Activated B cell treated with CpG ODN at 0.5 μM for 24 hours (primary cell): Measurements from ENCODE around the gene LEPROT. TPM values are rescaled to one million over a fixed set of nuclear protein-coding genes. Genes with fewer than 3 reads are reported as not detected.

Experiments
- ATAC-seq: fragments of 200-7000 bp; cut with Tn5 transposase; one replicate; pipeline ENCODE4 v1.10.0; 2021; ENCODE audit warnings: low read depth, mild to moderate bottlenecking, moderate library complexity
- CTCF ChIA-PET: fragments of 350-600 bp; sonication (Branson Sonifier 250); formaldehyde crosslinking; loops from one replicate; lab custom pipeline; 2021; ENCODE audit warnings: antibody characterized with exemption; lab: Charles Lee
- POLR2A ChIA-PET: fragments of 350-600 bp; sonication (Branson Sonifier 250); formaldehyde crosslinking; loops from one replicate; lab custom pipeline; 2021; ENCODE audit warnings: antibody characterized with exemption; lab: Charles Lee
- DNase-seq: peaks from one replicate; pipeline ENCODE4 v3.0.0; 2022
- H3K27ac Mint-ChIP-seq: one replicate; pipeline ENCODE4 v1.8.0; 2020; ENCODE audit warnings: mixed read lengths
- H3K27me3 Mint-ChIP-seq: one replicate; pipeline ENCODE4 v1.8.0; 2021; ENCODE audit warnings: mixed read lengths
- H3K36me3 Mint-ChIP-seq: one replicate; pipeline ENCODE4 v1.8.0; 2021; ENCODE audit warnings: low read depth, mixed read lengths
- H3K4me1 Mint-ChIP-seq: one replicate; pipeline ENCODE4 v1.8.0; 2021; ENCODE audit warnings: mixed read lengths
- H3K4me3 Mint-ChIP-seq: one replicate; pipeline ENCODE4 v1.8.0; 2020; ENCODE audit warnings: mild to moderate bottlenecking, mixed read lengths
- H3K9me3 Mint-ChIP-seq: one replicate; pipeline ENCODE4 v1.8.0; 2020; ENCODE audit warnings: mixed read lengths
- intact Hi-C: fragments of 100-400 bp; cut with micrococcal nuclease; formaldehyde crosslinking; loops from one replicate; pipeline ENCODE4 v1.15.1; 2024
- total RNA-seq: library from RNA; stranded (reverse); gene quantifications from 2 replicates; pipeline ENCODE4 v1.2.3, GENCODE V29; 2022
- TF ChIP-seq, protein P1 (sequence below): fragments of 200-600 bp; IDR thresholded peaks from one replicate; pipeline ENCODE4 v1.8.0; 2022; ENCODE audit warnings: antibody characterized with exemption, mild to moderate bottlenecking

LEPROT gene
- total RNA-seq, 1 donor from 2014 or later, result 15.4 TPM

DNA sequence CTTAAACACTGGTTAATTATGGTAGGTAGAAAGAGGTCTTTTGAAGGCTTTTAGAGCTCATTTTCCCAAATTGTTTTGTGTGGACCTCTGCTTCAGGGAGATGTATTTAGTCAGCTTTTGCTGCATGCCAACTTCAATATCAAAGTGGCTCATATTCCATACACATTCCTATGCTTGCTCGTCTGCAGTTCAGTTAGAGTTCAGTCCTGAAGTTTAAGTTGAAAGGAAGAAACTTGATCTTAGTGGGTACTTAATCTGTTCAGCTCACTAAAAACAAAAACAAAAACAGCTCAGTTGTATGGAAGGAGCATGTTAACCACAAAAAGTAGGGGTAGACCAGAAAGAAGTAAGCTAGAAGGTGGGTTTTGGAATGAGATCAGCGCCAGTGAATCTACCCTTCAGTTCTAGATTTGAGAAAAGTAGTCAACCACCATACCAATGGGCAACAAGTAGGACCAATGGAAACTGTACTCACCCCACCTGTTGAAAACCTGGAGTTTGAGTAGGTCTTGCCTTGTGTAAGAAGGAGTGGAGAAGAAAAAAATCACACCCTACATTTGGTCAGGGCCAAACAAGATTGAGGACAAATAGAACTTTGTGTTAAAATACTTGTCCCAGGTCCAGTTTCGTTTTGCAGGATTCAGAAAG lies 58.0 kb downstream of the LEPROT start:
- Mint-ChIP-seq H3K27me3 (no peaks in the 10 kb centered on the region), H3K36me3 (no peaks in the 10 kb centered on the region), H3K4me1 (no peaks in the 10 kb centered on the region), H3K9me3 (no peaks in the 10 kb centered on the region), H3K4me3 (no peak overlapping the region), H3K27ac (no peak overlapping the region)
- ATAC-seq (no peak), DNase-seq (no peak)
- ChIA-PET POLR2A (no interaction called here), CTCF (no interaction called here)
- TF ChIP-seq, protein P1, sequence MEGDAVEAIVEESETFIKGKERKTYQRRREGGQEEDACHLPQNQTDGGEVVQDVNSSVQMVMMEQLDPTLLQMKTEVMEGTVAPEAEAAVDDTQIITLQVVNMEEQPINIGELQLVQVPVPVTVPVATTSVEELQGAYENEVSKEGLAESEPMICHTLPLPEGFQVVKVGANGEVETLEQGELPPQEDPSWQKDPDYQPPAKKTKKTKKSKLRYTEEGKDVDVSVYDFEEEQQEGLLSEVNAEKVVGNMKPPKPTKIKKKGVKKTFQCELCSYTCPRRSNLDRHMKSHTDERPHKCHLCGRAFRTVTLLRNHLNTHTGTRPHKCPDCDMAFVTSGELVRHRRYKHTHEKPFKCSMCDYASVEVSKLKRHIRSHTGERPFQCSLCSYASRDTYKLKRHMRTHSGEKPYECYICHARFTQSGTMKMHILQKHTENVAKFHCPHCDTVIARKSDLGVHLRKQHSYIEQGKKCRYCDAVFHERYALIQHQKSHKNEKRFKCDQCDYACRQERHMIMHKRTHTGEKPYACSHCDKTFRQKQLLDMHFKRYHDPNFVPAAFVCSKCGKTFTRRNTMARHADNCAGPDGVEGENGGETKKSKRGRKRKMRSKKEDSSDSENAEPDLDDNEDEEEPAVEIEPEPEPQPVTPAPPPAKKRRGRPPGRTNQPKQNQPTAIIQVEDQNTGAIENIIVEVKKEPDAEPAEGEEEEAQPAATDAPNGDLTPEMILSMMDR, result no peak
- intact Hi-C loops, result no loop called here

DNA sequence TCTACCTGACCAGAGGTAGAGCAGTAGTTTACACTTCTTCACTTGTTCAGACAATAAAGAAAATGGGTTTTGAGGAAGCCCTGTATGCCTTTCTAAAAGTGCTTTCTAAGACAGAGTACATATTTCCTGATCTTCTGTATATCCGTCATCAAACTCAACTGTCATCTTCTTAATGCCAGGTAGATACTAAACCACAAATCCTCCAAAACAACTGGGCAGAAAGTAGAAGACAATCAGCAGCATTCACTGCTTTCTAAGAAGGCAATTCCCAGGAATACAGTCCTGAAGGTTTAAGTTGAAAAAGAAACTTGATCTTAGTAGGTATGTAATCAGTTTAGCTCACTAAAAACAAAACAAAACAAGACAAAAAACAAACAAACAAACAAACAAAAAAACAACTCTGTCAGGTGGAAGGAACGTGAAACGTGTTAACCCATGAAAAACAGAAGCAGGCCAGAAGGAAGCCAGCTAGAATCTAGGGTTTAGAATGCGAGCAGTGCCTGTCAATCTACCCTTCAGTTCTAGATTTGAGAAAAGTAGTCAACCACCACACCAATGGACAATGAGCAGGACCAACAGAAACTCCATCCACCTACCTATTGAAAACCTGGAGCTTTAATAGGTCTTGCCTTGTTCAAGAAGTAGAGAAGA lies 59.2 kb downstream of the LEPROT start:
- CTCF ChIA-PET, result no interaction called here
- DNase-seq (no peak), ATAC-seq (no peak)
- TF ChIP-seq, protein P1, result no peak
- Mint-ChIP-seq H3K27me3 (no peaks in the 10 kb centered on the region), H3K9me3 (no peaks in the 10 kb centered on the region), H3K27ac (no peak overlapping the region), H3K4me3 (no peak overlapping the region), H3K36me3 (no peaks in the 10 kb centered on the region), H3K4me1 (no peaks in the 10 kb centered on the region)
- POLR2A ChIA-PET, result no interaction called here
- intact Hi-C loops, result no loop called here

DNA sequence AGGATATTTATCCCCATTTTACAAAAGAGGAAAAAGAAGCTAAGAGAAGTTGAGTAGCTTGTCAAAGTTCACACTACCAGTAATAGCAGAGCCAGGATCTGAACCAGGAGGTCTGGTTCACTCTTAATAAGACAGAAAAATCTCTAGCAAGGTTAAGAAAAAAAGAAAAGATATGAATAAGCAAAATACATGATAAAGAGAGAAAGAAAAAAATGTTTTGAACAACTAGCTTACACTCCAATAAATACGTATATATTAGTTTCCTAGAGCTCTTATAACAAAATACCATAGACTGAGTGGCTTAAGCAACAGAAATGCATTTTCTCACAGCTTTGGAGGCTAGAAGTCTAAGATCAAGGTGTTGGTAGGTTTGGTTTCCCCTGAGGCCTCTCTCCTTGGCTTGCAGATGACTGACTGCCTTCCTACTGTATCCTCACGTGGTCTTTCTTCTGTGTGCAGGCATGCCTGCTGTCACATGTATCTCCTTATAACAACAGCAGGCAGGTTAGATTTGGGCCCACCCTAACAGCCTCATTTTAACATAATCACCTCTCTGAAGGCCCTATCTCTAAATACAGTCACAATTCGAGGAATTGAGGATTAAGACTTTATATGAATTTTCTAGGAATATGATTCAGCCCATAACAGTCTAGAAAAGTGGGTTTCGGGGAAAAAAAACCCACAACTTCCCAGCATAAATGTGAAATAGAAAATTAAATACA lies 60.4 kb downstream of the LEPROT start:
- Mint-ChIP-seq H3K27ac (no peak overlapping the region), H3K27me3 (no peaks in the 10 kb centered on the region), H3K36me3 (no peaks in the 10 kb centered on the region), H3K4me1 (no peaks in the 10 kb centered on the region), H3K9me3 (no peaks in the 10 kb centered on the region), H3K4me3 (no peak overlapping the region)
- intact Hi-C loops, result no loop called here
- ChIA-PET POLR2A (no interaction called here), CTCF (interaction anchor here (0.6 kb wide), 1 partner anchor 1100 kb away, joined by 3 read pairs; no protein-coding TSS in a partner anchor)
- no peak for ATAC-seq
- TF ChIP-seq, protein P1, result no peak
- no peak for DNase-seq

DNA sequence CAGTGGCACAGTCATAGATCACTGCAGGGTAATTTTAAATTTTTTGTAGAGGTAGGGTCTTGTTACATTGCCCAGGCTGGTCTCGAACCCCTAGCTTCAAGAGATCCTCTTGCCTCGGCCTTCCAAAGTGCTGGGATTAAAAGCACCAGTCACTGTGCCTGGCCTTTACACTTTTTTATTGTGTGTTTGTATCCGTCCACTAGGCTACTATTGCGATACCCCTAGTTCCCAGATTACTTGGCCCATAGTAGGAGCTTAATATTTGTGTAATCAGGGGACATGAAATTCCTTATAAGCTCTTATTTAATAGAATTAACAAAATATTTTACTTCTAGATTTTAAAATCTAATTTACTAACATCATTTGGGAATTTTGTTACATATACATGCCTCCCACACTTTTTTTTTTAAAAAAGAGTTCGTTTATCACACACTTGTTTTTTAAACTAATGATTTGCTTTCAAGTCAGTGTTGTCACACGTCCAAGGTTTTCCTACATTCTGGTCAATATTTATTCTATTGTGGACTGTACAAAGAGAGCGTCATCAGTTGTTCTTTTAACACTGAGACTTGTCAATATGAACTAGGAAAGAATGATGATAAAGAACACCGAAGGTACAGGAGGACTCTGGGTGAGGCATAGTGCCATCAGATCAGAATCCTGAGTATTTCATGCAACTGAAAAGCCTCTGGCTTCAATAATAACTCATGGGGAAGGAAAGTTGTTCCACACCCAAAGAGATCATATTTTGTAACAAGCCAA lies 63.7 kb downstream of the LEPROT start:
- Mint-ChIP-seq H3K9me3 (no peaks in the 10 kb centered on the region), H3K27ac (no peak overlapping the region), H3K4me3 (no peak overlapping the region), H3K4me1 (no peaks in the 10 kb centered on the region), H3K36me3 (no peaks in the 10 kb centered on the region), H3K27me3 (no peaks in the 10 kb centered on the region)
- ChIA-PET POLR2A (no interaction called here), CTCF (no interaction called here)
- intact Hi-C loops, result no loop called here
- TF ChIP-seq, protein P1, result no peak
- no peak for DNase-seq
- no peak for ATAC-seq

Other genes with a start within 250 kb of the LEPROT start
- gene DNAJC6, start 111.1 kb upstream of the LEPROT start, total RNA-seq, result 0.67 and 0.93 TPM in 2 replicates
- 0.51 and 1.00 TPM in 2 replicates for gene LEPR, start within 50 bp of the LEPROT start, total RNA-seq